SK-N-SH treated with all-trans-retinoic acid at 6 μM for 48 hours (cell line): ENCODE measurements around the gene SIRT2.
"Not testable (repeated sequence)": the region's sequence is repeated elsewhere in the genome, so short reads cannot be mapped to it uniquely, and the experiment has no call there.

Experiments used
- ATAC-seq: fragments of 200-7000 bp; cut with Tn5 transposase; 3 replicates; pipeline ENCODE4 v1.9.1; 2020; ENCODE audit warnings: mild to moderate bottlenecking, moderate library complexity
- ARNTL ChIP-seq: fragments of 450-650 bp; formaldehyde crosslinking; IDR thresholded peaks from 2 replicates; pipeline ENCODE4 v1.5.0; 2020; ENCODE audit warnings: low read depth, mild to moderate bottlenecking, moderate library complexity, borderline replicate concordance
- BACH2 ChIP-seq: fragments of 250-450 bp; sonication (Bioruptor Pico); IDR thresholded peaks from 2 replicates; pipeline ENCODE4 v1.9.0; 2021; ENCODE audit warnings: mild to moderate bottlenecking, borderline replicate concordance
- CSDC2 ChIP-seq: fragments of 250-450 bp; sonication (Bioruptor Pico); IDR thresholded peaks from 2 replicates; pipeline ENCODE4 v1.5.0; 2020; ENCODE audit warnings: mild to moderate bottlenecking, moderate library complexity
- ESRRG ChIP-seq: fragments of 250-450 bp; sonication (Bioruptor Pico); IDR thresholded peaks from 2 replicates; pipeline ENCODE4 v1.6.1; 2021; ENCODE audit warnings: mild to moderate bottlenecking
- GLIS3 ChIP-seq: fragments of 250-450 bp; sonication (Bioruptor Pico); IDR thresholded peaks from 2 replicates; pipeline ENCODE4 v1.5.0; 2020; ENCODE audit warnings: mild to moderate bottlenecking, moderate library complexity
- ISL1 ChIP-seq: fragments of 250-450 bp; sonication (Bioruptor Pico); IDR thresholded peaks from 2 replicates; pipeline ENCODE4 v2.1.2; 2022; ENCODE audit warnings: mild to moderate bottlenecking, moderate library complexity
- OSR1 ChIP-seq: fragments of 250-450 bp; sonication (Bioruptor Pico); IDR thresholded peaks from 2 replicates; pipeline ENCODE4 v1.8.0; 2022; ENCODE audit warnings: moderate library complexity, mild to moderate bottlenecking, inconsistent platforms
- POU6F1 ChIP-seq: fragments of 250-450 bp; sonication (Bioruptor Pico); IDR thresholded peaks from 2 replicates; pipeline ENCODE4 v1.8.0; 2021; ENCODE audit warnings: low read depth, mild to moderate bottlenecking, moderate library complexity, borderline replicate concordance
- PPARA ChIP-seq: fragments of 250-450 bp; sonication (Bioruptor Pico); IDR thresholded peaks from 2 replicates; pipeline ENCODE4 v1.5.0; 2020; ENCODE audit warnings: mild to moderate bottlenecking, borderline replicate concordance
- RARB ChIP-seq: fragments of 250-450 bp; sonication (Bioruptor Pico); IDR thresholded peaks from 2 replicates; pipeline ENCODE4 v1.8.0; 2021; ENCODE audit warnings: mild to moderate bottlenecking, moderate library complexity
- SNAI2 ChIP-seq: fragments of 250-450 bp; sonication (Bioruptor Pico); IDR thresholded peaks from 2 replicates; pipeline ENCODE4 v1.5.0; 2020; ENCODE audit warnings: mild to moderate bottlenecking, moderate library complexity
- TCF4 ChIP-seq: fragments of 250-450 bp; sonication (Bioruptor Pico); IDR thresholded peaks from 2 replicates; pipeline ENCODE4 v1.8.0; 2021; ENCODE audit warnings: mild to moderate bottlenecking, moderate library complexity, borderline replicate concordance
- TOX ChIP-seq: fragments of 250-450 bp; sonication (Bioruptor Pico); IDR thresholded peaks from 2 replicates; pipeline ENCODE4 v1.8.0; 2021; ENCODE audit warnings: mild to moderate bottlenecking, moderate library complexity, borderline replicate concordance
- ZC3H10 ChIP-seq: fragments of 250-450 bp; sonication (Bioruptor Pico); IDR thresholded peaks from 2 replicates; pipeline ENCODE4 v1.5.1; 2021; ENCODE audit warnings: mild to moderate bottlenecking, moderate library complexity
- ZFP3 ChIP-seq: fragments of 250-450 bp; sonication (Bioruptor Pico); IDR thresholded peaks from 2 replicates; pipeline ENCODE4 v1.5.0; 2020; ENCODE audit warnings: mild to moderate bottlenecking, moderate library complexity
- ZFP30 ChIP-seq: fragments of 450-650 bp; formaldehyde crosslinking; IDR thresholded peaks from 2 replicates; pipeline ENCODE4 v1.5.0; 2022; ENCODE audit warnings: mild to moderate bottlenecking, moderate library complexity
- ZNF70 ChIP-seq: fragments of 450-650 bp; formaldehyde crosslinking; IDR thresholded peaks from 2 replicates; pipeline ENCODE4 v1.5.0; 2020; ENCODE audit warnings: mild to moderate bottlenecking, moderate library complexity
- ZNF8 ChIP-seq: fragments of 450-650 bp; formaldehyde crosslinking; IDR thresholded peaks from 2 replicates; pipeline ENCODE4 v1.5.0; 2020; ENCODE audit warnings: mild to moderate bottlenecking, moderate library complexity
- TF ChIP-seq, protein P1 (sequence below): fragments of 250-450 bp; sonication (Bioruptor Pico); IDR thresholded peaks from 2 replicates; pipeline ENCODE4 v1.5.1; 2020; ENCODE audit warnings: low read depth, mild to moderate bottlenecking, moderate library complexity
- TF ChIP-seq, protein P2 (sequence below): fragments of 250-450 bp; sonication (Bioruptor Pico); IDR thresholded peaks from 2 replicates; pipeline ENCODE4 v1.5.1; 2021; ENCODE audit warnings: mild to moderate bottlenecking, moderate library complexity
- TF ChIP-seq, protein P3 (sequence below): fragments of 250-450 bp; sonication (Bioruptor Pico); IDR thresholded peaks from 2 replicates; pipeline ENCODE4 v1.8.0; 2020; ENCODE audit warnings: mild to moderate bottlenecking, moderate library complexity, borderline replicate concordance
- TF ChIP-seq, protein P4 (sequence below): fragments of 250-450 bp; sonication (Bioruptor Pico); IDR thresholded peaks from 2 replicates; pipeline ENCODE4 v1.5.0; 2020; ENCODE audit warnings: mild to moderate bottlenecking, moderate library complexity

SIRT2 gene

DNA sequence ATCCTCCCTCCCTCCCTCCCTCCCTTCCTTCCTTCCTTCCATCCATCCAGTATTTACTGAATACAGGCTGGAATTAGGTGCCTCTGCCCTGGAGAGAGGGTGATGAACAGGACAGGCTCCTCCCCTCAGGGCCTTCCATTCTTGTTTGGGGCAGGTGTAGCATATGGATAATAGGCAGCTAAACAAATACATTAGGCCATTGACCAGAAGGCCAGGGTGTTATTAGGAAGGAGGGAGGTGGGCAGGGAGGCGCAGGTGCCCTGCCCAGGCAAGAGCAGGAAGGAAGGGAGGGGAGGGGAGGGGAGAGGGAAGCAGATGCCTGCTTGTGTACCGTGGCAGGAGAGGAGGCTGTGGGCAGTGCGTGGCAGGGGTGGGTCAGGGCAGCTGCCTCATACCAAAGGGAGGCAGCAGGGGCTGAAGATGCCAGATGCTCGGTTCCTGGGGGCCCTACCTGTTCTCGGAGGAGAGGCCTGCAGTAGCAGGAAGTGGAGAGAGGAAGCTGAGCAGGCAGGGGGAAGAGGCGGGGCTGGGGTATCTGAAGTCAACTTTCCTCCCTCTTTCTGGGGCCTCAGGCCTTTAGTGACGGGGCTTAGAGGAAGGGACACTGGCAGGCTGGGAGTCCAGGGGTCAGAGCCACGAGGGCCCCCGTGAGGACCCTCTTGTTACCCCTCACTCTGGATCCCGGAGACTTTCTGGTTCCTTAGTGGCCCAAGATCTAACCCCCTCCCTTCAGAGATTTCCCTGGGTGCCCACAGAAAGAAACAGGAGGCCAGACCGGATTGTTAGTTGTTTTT is 21.4 kb downstream of the SIRT2 start, which contains the start of gene RINL:
TSS of gene RINL (minus strand) at position 495 of the 794 bp plus-strand sequence. CDS start 1,533 bp downstream, outside the sequence.
- peak; percentile 28; the same call in 2 of the 3 replicates for ATAC-seq
- no peak for TF ChIP-seq ARNTL (CRISPR knock-in tag)
- no peak for TF ChIP-seq ZC3H10
- no peak for TF ChIP-seq SNAI2 (CRISPR knock-in tag)

GRCh38 chr19:38875656-38876395 is 23.6 kb downstream of the SIRT2 start:
- TF ChIP-seq BACH2 (CRISPR knock-in tag) (no peak), ESRRG (CRISPR knock-in tag) (no peak), ZNF70 (no peak), ZFP3 (no peak), GLIS3 (CRISPR knock-in tag) (no peak), POU6F1 (CRISPR knock-in tag) (no peak), PPARA (CRISPR knock-in tag) (no peak), OSR1 (no peak), ZNF8 (no peak), TOX (CRISPR knock-in tag) (no peak), TCF4 (CRISPR knock-in tag) (no peak)
- TF ChIP-seq, protein P1, sequence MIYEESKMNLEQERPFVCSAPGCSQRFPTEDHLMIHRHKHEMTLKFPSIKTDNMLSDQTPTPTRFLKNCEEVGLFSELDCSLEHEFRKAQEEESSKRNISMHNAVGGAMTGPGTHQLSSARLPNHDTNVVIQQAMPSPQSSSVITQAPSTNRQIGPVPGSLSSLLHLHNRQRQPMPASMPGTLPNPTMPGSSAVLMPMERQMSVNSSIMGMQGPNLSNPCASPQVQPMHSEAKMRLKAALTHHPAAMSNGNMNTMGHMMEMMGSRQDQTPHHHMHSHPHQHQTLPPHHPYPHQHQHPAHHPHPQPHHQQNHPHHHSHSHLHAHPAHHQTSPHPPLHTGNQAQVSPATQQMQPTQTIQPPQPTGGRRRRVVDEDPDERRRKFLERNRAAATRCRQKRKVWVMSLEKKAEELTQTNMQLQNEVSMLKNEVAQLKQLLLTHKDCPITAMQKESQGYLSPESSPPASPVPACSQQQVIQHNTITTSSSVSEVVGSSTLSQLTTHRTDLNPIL (CRISPR knock-in tag): no peak
- TF ChIP-seq, protein P2, sequence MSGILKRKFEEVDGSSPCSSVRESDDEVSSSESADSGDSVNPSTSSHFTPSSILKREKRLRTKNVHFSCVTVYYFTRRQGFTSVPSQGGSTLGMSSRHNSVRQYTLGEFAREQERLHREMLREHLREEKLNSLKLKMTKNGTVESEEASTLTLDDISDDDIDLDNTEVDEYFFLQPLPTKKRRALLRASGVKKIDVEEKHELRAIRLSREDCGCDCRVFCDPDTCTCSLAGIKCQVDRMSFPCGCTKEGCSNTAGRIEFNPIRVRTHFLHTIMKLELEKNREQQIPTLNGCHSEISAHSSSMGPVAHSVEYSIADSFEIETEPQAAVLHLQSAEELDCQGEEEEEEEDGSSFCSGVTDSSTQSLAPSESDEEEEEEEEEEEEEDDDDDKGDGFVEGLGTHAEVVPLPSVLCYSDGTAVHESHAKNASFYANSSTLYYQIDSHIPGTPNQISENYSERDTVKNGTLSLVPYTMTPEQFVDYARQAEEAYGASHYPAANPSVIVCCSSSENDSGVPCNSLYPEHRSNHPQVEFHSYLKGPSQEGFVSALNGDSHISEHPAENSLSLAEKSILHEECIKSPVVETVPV: no peak
- ATAC-seq: no peak

- not testable (repeated sequence) for ATAC-seq
Observed at GRCh38 chr19:38873400-38873799, 26.0 kb downstream of the SIRT2 start.

DNA sequence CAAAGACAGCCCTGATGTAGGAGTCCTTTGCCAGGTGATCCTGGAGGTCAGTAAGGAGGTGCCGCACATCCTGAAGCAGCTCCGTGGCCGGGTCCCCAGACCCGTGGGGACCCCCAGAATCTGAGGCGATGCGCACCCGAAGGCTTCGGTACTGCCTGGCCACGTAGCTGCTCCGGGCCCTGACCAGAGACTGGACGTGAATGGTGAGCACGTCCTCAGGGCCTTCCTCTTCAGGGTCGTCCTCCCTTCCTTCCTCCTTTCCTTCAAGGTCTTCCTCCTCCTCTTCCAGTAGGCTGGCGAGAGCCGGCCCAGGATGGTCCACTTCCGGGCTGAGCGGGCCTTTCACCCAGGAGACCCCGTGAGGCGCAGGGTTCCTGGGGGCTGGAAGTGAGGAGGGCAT is 28.8 kb downstream of the SIRT2 start:
- ATAC-seq: no peak
- TF ChIP-seq, protein P3, sequence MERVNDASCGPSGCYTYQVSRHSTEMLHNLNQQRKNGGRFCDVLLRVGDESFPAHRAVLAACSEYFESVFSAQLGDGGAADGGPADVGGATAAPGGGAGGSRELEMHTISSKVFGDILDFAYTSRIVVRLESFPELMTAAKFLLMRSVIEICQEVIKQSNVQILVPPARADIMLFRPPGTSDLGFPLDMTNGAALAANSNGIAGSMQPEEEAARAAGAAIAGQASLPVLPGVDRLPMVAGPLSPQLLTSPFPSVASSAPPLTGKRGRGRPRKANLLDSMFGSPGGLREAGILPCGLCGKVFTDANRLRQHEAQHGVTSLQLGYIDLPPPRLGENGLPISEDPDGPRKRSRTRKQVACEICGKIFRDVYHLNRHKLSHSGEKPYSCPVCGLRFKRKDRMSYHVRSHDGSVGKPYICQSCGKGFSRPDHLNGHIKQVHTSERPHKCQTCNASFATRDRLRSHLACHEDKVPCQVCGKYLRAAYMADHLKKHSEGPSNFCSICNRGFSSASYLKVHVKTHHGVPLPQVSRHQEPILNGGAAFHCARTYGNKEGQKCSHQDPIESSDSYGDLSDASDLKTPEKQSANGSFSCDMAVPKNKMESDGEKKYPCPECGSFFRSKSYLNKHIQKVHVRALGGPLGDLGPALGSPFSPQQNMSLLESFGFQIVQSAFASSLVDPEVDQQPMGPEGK (CRISPR knock-in tag): no peak
- TF ChIP-seq ARNTL (CRISPR knock-in tag) (no peak), CSDC2 (CRISPR knock-in tag) (no peak), SNAI2 (CRISPR knock-in tag) (no peak), POU6F1 (CRISPR knock-in tag) (no peak), ZC3H10 (no peak), TCF4 (CRISPR knock-in tag) (no peak), OSR1 (no peak), ISL1 (CRISPR knock-in tag) (no peak), BACH2 (CRISPR knock-in tag) (no peak), ZFP30 (CRISPR knock-in tag) (no peak), ZNF70 (no peak), RARB (CRISPR knock-in tag) (no peak), ESRRG (CRISPR knock-in tag) (no peak), TOX (CRISPR knock-in tag) (no peak)
- TF ChIP-seq, protein P4, sequence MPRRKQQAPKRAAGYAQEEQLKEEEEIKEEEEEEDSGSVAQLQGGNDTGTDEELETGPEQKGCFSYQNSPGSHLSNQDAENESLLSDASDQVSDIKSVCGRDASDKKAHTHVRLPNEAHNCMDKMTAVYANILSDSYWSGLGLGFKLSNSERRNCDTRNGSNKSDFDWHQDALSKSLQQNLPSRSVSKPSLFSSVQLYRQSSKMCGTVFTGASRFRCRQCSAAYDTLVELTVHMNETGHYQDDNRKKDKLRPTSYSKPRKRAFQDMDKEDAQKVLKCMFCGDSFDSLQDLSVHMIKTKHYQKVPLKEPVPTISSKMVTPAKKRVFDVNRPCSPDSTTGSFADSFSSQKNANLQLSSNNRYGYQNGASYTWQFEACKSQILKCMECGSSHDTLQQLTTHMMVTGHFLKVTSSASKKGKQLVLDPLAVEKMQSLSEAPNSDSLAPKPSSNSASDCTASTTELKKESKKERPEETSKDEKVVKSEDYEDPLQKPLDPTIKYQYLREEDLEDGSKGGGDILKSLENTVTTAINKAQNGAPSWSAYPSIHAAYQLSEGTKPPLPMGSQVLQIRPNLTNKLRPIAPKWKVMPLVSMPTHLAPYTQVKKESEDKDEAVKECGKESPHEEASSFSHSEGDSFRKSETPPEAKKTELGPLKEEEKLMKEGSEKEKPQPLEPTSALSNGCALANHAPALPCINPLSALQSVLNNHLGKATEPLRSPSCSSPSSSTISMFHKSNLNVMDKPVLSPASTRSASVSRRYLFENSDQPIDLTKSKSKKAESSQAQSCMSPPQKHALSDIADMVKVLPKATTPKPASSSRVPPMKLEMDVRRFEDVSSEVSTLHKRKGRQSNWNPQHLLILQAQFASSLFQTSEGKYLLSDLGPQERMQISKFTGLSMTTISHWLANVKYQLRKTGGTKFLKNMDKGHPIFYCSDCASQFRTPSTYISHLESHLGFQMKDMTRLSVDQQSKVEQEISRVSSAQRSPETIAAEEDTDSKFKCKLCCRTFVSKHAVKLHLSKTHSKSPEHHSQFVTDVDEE (CRISPR knock-in tag): no peak
- TF ChIP-seq, protein P2: no peak
